GM21786 (cell line): ENCODE results near the gene PPFIA2.

Experiments
- ATAC-seq: cut with Tn5 transposase; IDR thresholded peaks from one replicate; pipeline ENCODE4 v1.9.1; 2021; ENCODE audit not compliant: unreplicated experiment

Gene PPFIA2

DNA sequence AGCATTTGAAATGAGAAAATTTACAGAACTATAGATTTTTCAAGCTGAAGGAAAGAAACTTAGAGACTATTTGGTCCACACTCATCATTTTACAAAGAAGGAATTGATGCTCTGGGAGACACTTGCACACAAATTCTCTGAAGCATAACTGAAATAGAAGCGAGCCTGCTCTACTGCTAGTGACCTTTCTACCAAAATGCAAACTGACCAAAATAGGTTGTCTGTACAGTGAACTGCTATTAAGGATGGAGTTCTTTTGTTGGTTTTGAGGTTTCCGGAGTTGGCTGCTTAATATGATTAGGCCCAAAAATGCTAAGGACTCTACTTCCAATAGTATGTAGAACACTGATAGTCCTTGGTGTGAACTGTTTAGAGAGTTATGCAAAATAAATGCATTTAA, 194.9 kb downstream of the PPFIA2 start:
- ATAC-seq: no peak

DNA sequence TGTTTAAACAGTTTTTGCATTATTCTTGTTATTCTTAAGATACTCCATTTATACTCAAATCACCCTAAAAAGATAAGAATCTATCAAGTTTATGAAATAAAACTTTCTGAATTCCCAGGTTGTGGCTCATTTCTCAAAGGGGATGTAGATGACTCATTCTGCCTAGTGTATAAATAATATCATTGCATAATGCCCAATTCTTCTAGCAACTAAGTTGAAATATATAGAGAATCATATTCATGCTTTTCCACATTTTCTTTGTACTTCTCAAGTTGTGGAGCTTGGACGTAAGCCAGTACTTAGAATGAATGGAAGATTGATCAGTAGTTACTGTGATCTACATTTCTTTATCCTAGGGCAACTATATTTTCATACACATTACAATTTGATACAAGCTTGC, 201.1 kb downstream of the PPFIA2 start:
- ATAC-seq: no peak

- no peak for ATAC-seq
These were observed 212.3 kb downstream of the PPFIA2 start for GRCh38 chr12:81546811-81547210.

DNA sequence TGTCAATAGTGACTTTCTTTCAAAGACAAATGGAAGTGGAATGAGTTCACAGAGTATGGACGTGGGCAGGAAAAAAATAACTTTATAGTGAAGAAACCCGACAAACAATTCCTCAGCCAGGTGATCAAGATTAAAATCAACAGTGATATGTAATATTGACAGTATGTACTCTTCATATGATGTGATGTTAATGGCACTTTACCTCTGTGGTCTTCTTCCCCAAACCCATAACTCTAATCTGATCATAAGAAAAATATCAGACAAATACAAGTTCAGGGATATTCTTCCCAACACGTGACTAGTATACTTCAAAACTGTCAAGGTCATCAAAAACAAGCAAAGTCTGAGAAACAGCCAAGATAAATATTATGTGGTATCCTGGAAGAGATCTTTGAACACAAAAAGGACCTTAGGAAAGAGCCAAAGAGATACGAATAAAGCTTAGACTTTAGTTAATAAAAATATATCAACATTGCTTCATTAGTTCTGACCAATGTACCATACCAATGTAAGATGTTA, 215.5 kb downstream of the PPFIA2 start:
- ATAC-seq: no peak

GRCh38 chr12:81542065-81543010, 216.8 kb downstream of the PPFIA2 start:
- no peak for ATAC-seq

GRCh38 chr12:81541121-81541520, 218.0 kb downstream of the PPFIA2 start:
- no peak for ATAC-seq

DNA sequence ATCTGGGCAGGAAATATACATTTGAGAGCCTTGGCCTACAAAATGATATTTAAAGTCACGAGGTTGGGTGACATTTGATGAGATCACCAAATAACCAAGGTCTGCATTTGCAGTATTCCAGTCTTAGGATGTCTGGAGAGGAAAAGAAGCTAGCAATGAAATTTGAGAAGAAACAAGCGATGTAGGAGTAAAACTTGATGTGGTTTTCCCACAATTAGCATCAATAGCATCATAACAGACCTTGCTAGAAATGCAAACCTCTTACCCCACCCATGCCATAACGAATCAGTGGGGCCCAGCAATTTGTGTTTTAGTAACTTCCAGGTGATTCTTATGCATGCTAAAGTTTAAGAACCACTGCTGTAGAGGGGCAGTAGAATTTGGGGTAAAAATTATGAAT, 219.9 kb downstream of the PPFIA2 start:
- no peak for ATAC-seq

GRCh38 chr12:81533054-81533453, 226.1 kb downstream of the PPFIA2 start:
- ATAC-seq: no peak

GRCh38 chr12:81530352-81530751, 228.8 kb downstream of the PPFIA2 start:
- ATAC-seq: no peak

DNA sequence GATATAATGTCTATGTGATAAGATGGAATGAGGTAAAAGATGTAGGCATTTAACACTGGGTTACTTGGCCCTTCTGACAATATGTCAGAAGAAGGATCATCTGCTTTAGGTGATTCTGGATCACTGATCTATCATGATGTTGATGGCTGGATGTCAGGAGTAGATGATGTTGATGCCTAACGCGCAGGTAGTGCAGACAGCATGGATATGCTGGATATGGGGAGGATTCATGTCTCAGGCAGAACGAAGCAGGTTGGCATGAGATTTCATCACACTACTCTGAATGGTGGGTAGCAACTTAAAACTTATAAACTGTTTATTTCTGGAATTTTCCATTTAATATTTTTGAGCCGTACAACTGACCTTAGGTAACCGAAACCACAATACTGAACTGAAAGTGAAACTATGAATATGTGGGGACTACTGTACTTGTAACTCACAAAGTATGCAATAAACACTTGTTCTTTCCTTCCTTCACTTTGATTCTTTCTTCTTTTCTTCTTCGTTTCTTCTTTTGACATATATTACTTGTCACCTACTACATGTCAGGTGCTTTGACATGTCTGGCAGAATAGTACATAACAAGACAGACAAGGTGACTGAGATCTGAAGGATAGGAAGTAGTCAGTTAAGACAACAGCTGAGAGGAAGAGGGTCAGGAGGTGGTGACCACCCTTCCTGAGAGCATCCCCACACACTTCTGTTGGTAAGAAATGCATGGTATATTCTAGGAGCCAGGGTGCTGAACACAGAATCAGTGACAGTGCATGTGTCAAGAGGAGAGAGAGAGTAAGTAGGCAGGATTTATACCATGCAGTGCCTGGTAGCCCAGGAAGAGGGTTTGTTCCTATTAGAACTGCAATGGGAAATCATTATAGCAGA, 238.8 kb downstream of the PPFIA2 start:
- peak; percentile 84 for ATAC-seq

- no peak for ATAC-seq
These were observed 240.5 kb downstream of the PPFIA2 start for GRCh38 chr12:81518638-81519037.

DNA sequence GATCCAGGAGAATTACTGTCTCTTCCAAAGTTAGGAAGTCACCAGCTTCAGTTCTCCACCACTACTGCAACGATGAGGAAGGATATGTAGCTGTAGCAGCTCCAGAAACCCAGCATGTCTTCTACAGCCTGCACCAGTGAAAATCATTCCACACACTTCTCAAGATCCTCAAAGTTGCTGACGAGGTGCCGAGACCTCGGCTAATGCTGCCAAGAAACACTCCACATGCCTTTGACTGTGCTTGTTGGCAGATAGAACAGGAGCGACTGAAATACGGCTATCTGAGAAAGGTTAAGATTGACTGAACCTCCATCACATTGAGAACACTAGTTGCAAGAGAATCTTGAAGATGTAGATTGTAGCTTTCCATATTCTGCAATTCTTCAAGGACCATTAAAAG, 241.9 kb downstream of the PPFIA2 start:
- no peak for ATAC-seq

DNA sequence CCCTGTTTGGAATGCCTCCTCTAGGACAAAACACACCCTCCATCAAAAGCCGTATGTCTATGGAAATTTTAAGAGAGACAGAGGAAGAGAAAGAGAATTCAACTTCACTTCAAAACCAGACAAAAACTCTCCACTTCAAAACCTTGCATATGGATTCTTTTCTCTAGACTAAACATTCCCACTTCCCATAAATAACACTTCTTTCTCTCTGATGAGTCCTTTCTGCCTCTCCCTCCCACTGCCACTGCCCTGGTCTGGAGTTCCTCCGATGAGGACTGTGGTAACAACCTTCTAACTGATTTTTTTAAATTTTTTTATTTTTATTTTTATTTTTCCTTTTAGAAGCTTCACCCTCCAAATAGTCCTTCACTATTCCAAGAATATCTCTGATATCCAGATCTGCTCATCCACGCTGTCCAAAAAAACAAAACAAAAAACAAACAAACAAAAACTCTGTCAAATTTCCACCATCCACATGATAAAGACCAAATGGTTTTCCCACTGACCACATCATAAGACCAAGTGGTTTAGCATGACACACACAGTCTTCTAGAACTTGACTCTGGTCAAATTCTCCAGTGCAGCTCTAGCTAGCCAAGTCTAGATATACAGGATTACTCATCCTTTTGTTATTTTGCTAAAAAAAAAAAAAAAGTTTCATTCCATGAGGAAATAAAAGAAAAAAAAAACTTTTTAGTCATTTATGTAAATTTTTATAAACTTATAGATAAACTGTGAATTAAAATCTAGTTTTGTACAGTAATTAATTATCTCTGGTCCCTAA, 256.0 kb downstream of the PPFIA2 start:
- ATAC-seq: no peak

DNA sequence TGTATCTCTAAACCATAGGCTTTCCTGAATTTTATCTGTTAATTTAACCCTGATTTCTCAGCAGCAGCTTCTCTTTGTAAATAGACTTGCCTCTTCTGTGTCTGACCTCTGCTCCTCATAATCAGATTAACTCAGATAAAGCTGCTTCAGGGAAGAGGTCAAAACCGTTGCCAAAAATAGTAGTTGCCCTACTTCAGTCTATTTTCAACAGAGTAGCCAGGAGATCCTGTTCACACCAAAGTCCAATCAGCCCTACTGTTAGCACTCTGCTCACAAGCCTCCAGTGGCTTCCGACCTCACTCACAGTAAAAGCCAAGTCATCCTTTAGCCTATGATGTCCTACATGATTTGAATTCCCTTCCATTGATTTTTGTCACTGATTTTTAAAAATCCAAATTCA, 258.4 kb downstream of the PPFIA2 start:
- no peak for ATAC-seq

DNA sequence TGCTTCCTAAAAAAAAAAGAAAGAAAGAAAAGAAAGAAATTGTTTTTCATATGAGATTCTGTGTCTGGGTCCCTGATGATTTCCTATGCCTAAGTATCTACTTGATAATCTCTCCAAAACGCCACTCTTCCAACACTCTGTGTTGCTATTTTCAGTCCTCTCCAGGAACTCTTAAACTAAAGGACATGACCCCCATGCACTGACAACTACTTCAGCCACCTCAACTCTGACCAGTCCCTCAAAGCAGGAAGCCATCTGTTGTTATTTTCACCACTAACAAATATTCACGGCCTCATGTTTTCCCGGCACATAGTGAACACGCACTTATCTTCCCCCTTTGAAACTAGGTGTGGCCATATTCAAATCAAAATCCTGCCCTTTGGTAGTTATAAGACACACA, 259.3 kb downstream of the PPFIA2 start:
- ATAC-seq: no peak

DNA sequence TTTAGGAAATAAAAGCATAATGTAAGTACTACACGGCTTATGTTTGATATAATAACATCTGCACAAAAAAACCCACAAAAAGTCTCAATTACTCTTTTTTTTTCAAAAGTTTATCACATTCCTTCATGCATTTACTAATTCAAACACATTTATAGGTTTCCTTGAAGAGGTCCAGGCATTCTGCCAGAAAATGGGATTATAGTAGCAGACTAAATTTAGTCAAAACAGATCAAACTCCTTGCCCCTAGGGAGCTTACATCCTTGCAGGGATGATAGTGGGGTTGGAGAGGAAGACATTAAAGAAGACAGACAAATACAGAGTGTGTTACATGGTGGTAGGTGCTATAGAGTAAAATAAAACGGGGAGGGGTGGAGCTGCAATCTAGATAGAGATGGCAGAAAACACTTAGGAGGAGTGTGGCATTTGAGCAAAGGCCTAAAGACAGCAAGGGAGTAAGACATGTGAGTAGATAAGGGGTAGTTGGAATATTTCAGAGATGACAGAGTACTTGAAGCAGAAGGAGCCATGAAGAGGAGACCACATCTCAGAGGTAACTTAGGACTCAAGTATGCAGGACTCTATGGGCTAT, 266.9 kb downstream of the PPFIA2 start:
- ATAC-seq: no peak

DNA sequence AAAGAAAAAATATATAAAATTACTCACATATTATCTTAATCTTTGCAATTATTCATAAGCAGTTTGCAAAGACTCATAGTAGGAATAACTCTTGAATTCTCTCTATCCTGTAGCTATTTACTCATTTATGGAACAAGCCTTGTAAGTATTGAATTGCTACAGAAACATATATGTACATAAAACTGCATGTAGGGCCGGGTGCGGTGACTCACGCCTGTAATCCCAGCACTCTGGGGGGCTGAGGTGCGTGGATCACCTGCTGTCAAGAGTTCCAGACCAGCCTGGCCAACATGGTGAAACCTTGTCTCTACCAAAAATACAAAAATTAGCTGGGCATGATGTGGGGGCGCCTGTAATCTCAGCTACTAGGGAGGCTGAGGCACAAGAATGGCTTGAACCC, 286.2 kb downstream of the PPFIA2 start:
- ATAC-seq: no peak

- ATAC-seq: no peak
These were observed 288.2 kb downstream of the PPFIA2 start for GRCh38 chr12:81470923-81471322.

- ATAC-seq: no peak
These were observed 290.9 kb downstream of the PPFIA2 start for GRCh38 chr12:81468206-81468605.

GRCh38 chr12:81465876-81466275, 293.3 kb downstream of the PPFIA2 start:
- ATAC-seq: no peak

- ATAC-seq: no peak
These were observed 294.0 kb downstream of the PPFIA2 start for GRCh38 chr12:81465191-81465590.
